Fibroblast of lung (primary cell): ENCODE measurements around the gene ZNF672. TPM values are rescaled to one million over a fixed set of nuclear protein-coding genes. Genes with fewer than 3 reads are reported as not detected.

ENCODE experiments used
- DNase-seq, 2 donors: peaks; one replicate each; pipeline versions ENCODE4 v3.0.0 to v3.0.0-alpha.2; 2010; ENCODE audit warnings: low read depth in 2 of 2
- H2AFZ ChIP-seq: 2 replicates; pipeline ENCODE4 v1.5.1; 2012; ENCODE audit warnings: low read length, control low read depth, inconsistent platforms
- H3K27ac ChIP-seq: 2 replicates; pipeline ENCODE4 v1.5.1; 2011; ENCODE audit warnings: low read length, control low read depth; ENCODE audit not compliant: insufficient read depth
- H3K27me3 ChIP-seq: 2 replicates; pipeline ENCODE4 v1.5.1; 2011; ENCODE audit warnings: mild to moderate bottlenecking, low read length; ENCODE audit not compliant: control insufficient read depth, insufficient read depth
- H3K36me3 ChIP-seq: 2 replicates; pipeline ENCODE4 v1.5.1; 2011; ENCODE audit warnings: low read length; ENCODE audit not compliant: control insufficient read depth, insufficient read depth
- H3K4me1 ChIP-seq: 2 replicates; pipeline ENCODE4 v1.5.1; 2011; ENCODE audit warnings: low read length; ENCODE audit not compliant: control insufficient read depth, insufficient read depth; ENCODE audit errors: extremely low read depth
- H3K4me2 ChIP-seq: 2 replicates; pipeline ENCODE4 v1.5.1; 2011; ENCODE audit warnings: low read length, control low read depth; ENCODE audit not compliant: insufficient read depth; ENCODE audit errors: extremely low read depth
- H3K4me3 ChIP-seq, 4 experiments: fragments of 200-600 bp in 1 of 4; sonication (generic) in 1 of 4; replicated peaks in 1 of 4; 2 replicates each; pipeline ENCODE4 v1.5.1; 2011 to 2016; ENCODE audit warnings: low read length in 4 of 4, low read depth in 3 of 4, mild to moderate bottlenecking in 3 of 4, control low read depth in 2 of 4, inconsistent platforms in 1 of 4, mixed read lengths in 1 of 4; ENCODE audit not compliant: insufficient read depth in 1 of 4; ENCODE audit errors: control extremely low read depth in 1 of 4
- H3K79me2 ChIP-seq: 2 replicates; pipeline ENCODE4 v1.5.1; 2012; ENCODE audit warnings: mild to moderate bottlenecking, low read length, inconsistent platforms; ENCODE audit not compliant: control insufficient read depth, insufficient read depth
- H3K9ac ChIP-seq: 2 replicates; pipeline ENCODE4 v1.5.1; 2011; ENCODE audit warnings: mild to moderate bottlenecking, low read length, control low read depth; ENCODE audit not compliant: insufficient read depth
- H3K9me3 ChIP-seq: 2 replicates; pipeline ENCODE4 v1.5.1; 2012; ENCODE audit warnings: low read depth, low read length; ENCODE audit not compliant: control insufficient read depth, insufficient read depth
- H4K20me1 ChIP-seq: 2 replicates; pipeline ENCODE4 v1.5.1; 2011; ENCODE audit warnings: low read length; ENCODE audit not compliant: control insufficient read depth, insufficient read depth; ENCODE audit errors: extremely low read depth
- EZH2 ChIP-seq: IDR thresholded peaks from 2 replicates; pipeline ENCODE4 v1.5.1; 2012; ENCODE audit warnings: low read length, control low read depth, mild to moderate bottlenecking; ENCODE audit errors: missing control alignments
- polyA plus RNA-seq, 2 donors: library from polyadenylated mRNA; depleted of rRNA in 1 of 2; stranded (reverse) in 1 of 2; unstranded in 1 of 2; fragments of >200 nt; gene quantifications; 2 replicates each; pipeline ENCODE4 v1.2.1, GENCODE V29; 2011 to 2012; ENCODE audit warnings: missing spikeins in 1 of 2
- total RNA-seq: library from RNA; depleted of rRNA; stranded (reverse); fragments of >200 nt; gene quantifications from 2 replicates; pipeline ENCODE4 v1.2.1, GENCODE V29; 2014
- TF ChIP-seq, protein P1 (sequence below), 2 donors: IDR thresholded peaks in 1 of 2; conservative IDR thresholded peaks in 1 of 2; 1 replicate in 1 of 2; 2 replicates in 1 of 2; pipeline ENCODE4 v1.5.1; 2011 to 2012; ENCODE audit warnings: low read length in 2 of 2, control low read depth in 1 of 2, inconsistent platforms in 1 of 2, low read depth in 1 of 2, mild to moderate bottlenecking in 1 of 2

The ZNF672 gene
- total and polyA plus RNA-seq, 2 donors (not counting 1 experiment from before 2014, with no cell fraction given): 10.3 to 15.5 TPM

DNA sequence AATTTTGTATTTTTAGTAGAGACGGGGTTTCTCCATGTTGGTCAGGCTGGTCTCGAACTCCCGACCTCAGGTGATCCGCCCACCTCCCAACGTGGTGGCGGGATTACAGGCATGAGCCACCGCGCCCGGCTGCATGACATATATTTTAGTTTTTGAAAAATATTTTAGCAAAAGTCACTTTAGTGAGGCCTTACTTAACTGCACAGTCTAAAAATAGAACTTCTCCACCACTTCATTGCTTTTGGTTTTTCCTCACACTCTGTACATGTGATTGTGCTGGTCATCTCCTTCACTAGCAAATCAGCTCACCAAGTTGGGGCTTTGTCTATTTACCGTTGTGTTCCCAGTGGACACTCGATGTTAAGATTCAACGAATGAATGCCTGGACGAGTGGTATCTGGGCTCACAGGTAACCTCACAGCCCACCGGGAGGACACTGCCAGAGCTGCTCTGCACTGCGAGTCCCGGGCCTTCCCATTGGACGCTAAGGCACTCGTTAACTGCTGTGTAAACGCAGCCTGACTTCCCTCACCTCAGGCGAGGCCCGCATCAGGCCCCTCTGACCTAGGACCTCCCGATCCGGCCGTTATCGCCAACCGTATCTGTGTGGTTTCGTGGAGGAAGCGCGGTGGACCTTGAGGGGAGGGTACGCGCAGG, 34.9 kb downstream of the ZNF672 start:
- TF ChIP-seq EZH2: no peak
- H3K27me3 ChIP-seq: no peaks in the 10 kb centered on the region
- H4K20me1 ChIP-seq: no peaks in the 10 kb centered on the region
- H3K79me2 ChIP-seq: no peaks in the 10 kb centered on the region
- no peaks in the 10 kb centered on the region for H3K9me3 ChIP-seq
- H3K4me1 ChIP-seq: no peaks in the 10 kb centered on the region
- DNase-seq: peak; percentile 65 to 76
- H3K27ac ChIP-seq: peak overlapping the region; percentile 86
- H3K36me3 ChIP-seq: no peaks in the 10 kb centered on the region
- peak overlapping the region; percentile 42 for H2AFZ ChIP-seq
- peak overlapping the region; percentile 45 to 86 (median 70) for H3K4me3 ChIP-seq
- peak overlapping the region; percentile 68 for H3K9ac ChIP-seq
- peak overlapping the region; percentile 42 for H3K4me2 ChIP-seq

DNA sequence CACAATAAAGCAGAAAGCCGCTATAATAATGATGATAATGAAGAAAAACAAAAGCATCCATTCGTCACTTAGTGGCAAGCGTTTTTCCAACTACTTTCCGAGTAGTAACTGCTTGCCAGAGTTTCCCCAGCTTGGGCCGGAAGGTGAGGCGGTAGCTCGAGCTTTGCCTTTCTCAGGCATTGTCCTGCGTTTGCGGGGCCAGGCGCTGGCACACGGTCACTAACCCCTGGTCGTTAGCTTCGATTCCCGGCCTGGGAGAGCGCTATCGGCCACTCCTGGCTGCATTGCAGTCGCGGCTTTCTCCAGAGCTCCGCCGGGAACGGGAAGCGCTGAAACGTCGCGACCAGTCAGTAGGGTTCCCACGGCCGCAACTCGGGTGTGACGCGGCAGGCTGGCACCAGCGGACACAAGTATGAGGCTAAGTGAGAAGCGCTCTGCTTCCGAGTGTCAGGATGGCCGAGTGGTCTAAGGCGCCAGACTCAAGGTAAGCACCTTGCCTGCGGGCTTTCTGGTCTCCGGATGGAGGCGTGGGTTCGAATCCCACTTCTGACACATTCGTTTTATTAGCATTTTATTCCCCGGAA, 35.5 kb downstream of the ZNF672 start:
- DNase-seq: peak; percentile 88 to 97
- Histone ChIP-seq H3K27ac (peak overlapping the region; percentile 86), H3K4me2 (peak overlapping the region; percentile 42), H3K9me3 (no peaks in the 10 kb centered on the region), H3K4me3 (peak overlapping the region; percentile 45 to 86 (median 70)), H4K20me1 (no peaks in the 10 kb centered on the region), H3K9ac (peak overlapping the region; percentile 68), H3K36me3 (no peaks in the 10 kb centered on the region), H3K79me2 (no peaks in the 10 kb centered on the region), H3K4me1 (no peaks in the 10 kb centered on the region), H3K27me3 (no peaks in the 10 kb centered on the region), H2AFZ (peak overlapping the region; percentile 42)
- TF ChIP-seq, protein P1, sequence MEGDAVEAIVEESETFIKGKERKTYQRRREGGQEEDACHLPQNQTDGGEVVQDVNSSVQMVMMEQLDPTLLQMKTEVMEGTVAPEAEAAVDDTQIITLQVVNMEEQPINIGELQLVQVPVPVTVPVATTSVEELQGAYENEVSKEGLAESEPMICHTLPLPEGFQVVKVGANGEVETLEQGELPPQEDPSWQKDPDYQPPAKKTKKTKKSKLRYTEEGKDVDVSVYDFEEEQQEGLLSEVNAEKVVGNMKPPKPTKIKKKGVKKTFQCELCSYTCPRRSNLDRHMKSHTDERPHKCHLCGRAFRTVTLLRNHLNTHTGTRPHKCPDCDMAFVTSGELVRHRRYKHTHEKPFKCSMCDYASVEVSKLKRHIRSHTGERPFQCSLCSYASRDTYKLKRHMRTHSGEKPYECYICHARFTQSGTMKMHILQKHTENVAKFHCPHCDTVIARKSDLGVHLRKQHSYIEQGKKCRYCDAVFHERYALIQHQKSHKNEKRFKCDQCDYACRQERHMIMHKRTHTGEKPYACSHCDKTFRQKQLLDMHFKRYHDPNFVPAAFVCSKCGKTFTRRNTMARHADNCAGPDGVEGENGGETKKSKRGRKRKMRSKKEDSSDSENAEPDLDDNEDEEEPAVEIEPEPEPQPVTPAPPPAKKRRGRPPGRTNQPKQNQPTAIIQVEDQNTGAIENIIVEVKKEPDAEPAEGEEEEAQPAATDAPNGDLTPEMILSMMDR (conservative IDR thresholded peaks at IDR 0.05 in 1 of 2, IDR thresholded peaks at IDR 0.05 in 1 of 2; ENCODE audit: low read depth in 1 of 2, low read length in 2 of 2): no peak
- no peak for TF ChIP-seq EZH2

DNA sequence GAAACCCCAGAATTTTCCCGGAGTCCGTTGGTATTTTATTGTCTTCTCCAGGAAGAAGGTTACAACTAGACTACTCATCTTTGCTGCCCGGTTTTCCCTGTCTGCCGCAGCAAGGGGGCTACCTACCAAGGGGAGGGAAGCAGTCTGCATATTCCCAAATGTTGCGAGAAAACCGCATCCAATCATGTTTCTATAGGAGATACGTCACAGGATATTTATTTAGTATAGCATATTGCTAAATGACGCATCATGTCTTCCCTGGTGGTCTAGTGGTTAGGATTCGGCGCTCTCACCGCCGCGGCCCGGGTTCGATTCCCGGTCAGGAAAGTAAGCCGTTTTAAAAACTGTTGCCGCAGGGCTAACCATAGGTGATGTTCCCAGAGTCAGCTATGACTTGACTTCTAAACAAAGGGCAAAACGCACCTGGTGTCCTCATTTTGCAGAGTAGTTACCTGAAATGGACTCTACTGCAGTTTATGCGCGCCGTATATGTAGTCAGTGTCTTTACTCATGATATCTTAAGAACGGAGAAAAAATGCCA, 36.0 kb downstream of the ZNF672 start:
- no peak overlapping the region for H2AFZ ChIP-seq
- H3K4me2 ChIP-seq: peak overlapping the region; percentile 34
- peak; percentile 84 to 96 for DNase-seq
- peak overlapping the region; percentile 9 to 86 (median 56) for H3K4me3 ChIP-seq
- no peaks in the 10 kb centered on the region for H4K20me1 ChIP-seq
- TF ChIP-seq, protein P1 (conservative IDR thresholded peaks at IDR 0.05 in 1 of 2, IDR thresholded peaks at IDR 0.05 in 1 of 2; ENCODE audit: low read depth in 1 of 2, low read length in 2 of 2): no peak
- no peak for TF ChIP-seq EZH2
- no peaks in the 10 kb centered on the region for H3K4me1 ChIP-seq
- H3K36me3 ChIP-seq: no peaks in the 10 kb centered on the region
- no peak overlapping the region for H3K9ac ChIP-seq
- no peaks in the 10 kb centered on the region for H3K27me3 ChIP-seq
- no peaks in the 10 kb centered on the region for H3K9me3 ChIP-seq
- no peaks in the 10 kb centered on the region for H3K79me2 ChIP-seq
- no peak overlapping the region for H3K27ac ChIP-seq
